ENCODE measurements around the gene ADGRV1.
"Not testable (repeated sequence)": the region's sequence is repeated elsewhere in the genome, so short reads cannot be mapped to it uniquely, and the experiment has no call there.

The ADGRV1 gene

GRCh38 chr5:90959262-90959661 lies 400.7 kb downstream of the ADGRV1 start:
- Histone ChIP-seq H3K9me3 (ENCODE audit: control insufficient read depth in 2 of 2, low read length in 2 of 2) (no peaks in the 10 kb centered on the region), H3K4me1 (ENCODE audit: control insufficient read depth in 2 of 2, insufficient read depth in 2 of 2, low read length in 2 of 2) (no peaks in the 10 kb centered on the region), H3K27me3 (ENCODE audit: control insufficient read depth in 2 of 2, insufficient read depth in 2 of 2, low read length in 2 of 2) (no peaks in the 10 kb centered on the region), H3K36me3 (ENCODE audit: control insufficient read depth in 2 of 2, insufficient read depth in 2 of 2, low read length in 2 of 2) (no peaks in the 10 kb centered on the region), H3K27ac (ENCODE audit: low read depth in 2 of 2, low read length in 2 of 2) (no peak overlapping the region), H3K9ac (ENCODE audit: low read depth in 1 of 2, low read length in 2 of 2) (no peak overlapping the region), H3K4me3 (ENCODE audit: low read length in 2 of 2) (no peak overlapping the region)

- Histone ChIP-seq H3K9me3 (ENCODE audit: control insufficient read depth in 2 of 2, low read length in 2 of 2) (no peaks in the 10 kb centered on the region), H3K4me1 (ENCODE audit: control insufficient read depth in 2 of 2, insufficient read depth in 2 of 2, low read length in 2 of 2) (no peaks in the 10 kb centered on the region), H3K4me3 (ENCODE audit: low read length in 2 of 2) (no peak overlapping the region), H3K36me3 (ENCODE audit: control insufficient read depth in 2 of 2, insufficient read depth in 2 of 2, low read length in 2 of 2) (no peaks in the 10 kb centered on the region), H3K9ac (ENCODE audit: low read depth in 1 of 2, low read length in 2 of 2) (no peak overlapping the region), H3K27ac (ENCODE audit: low read depth in 2 of 2, low read length in 2 of 2) (no peak overlapping the region), H3K27me3 (ENCODE audit: control insufficient read depth in 2 of 2, insufficient read depth in 2 of 2, low read length in 2 of 2) (no peaks in the 10 kb centered on the region)
These were observed 403.9 kb downstream of the ADGRV1 start for GRCh38 chr5:90962481-90962880.

GRCh38 chr5:90965110-90965685 lies 406.6 kb downstream of the ADGRV1 start:
- H3K9me3 ChIP-seq (ENCODE audit: control insufficient read depth in 2 of 2, low read length in 2 of 2), result no peaks in the 10 kb centered on the region
- no peaks in the 10 kb centered on the region for H3K4me1 ChIP-seq (ENCODE audit: control insufficient read depth in 2 of 2, insufficient read depth in 2 of 2, low read length in 2 of 2)
- H3K9ac ChIP-seq (ENCODE audit: low read depth in 1 of 2, low read length in 2 of 2), result no peak overlapping the region
- H3K27me3 ChIP-seq (ENCODE audit: control insufficient read depth in 2 of 2, insufficient read depth in 2 of 2, low read length in 2 of 2), result no peaks in the 10 kb centered on the region
- no peak overlapping the region for H3K4me3 ChIP-seq (ENCODE audit: low read length in 2 of 2)
- H3K36me3 ChIP-seq (ENCODE audit: control insufficient read depth in 2 of 2, insufficient read depth in 2 of 2, low read length in 2 of 2), result no peaks in the 10 kb centered on the region
- no peak overlapping the region for H3K27ac ChIP-seq (ENCODE audit: low read depth in 2 of 2, low read length in 2 of 2)

GRCh38 chr5:90967443-90967842 lies 408.8 kb downstream of the ADGRV1 start:
- no peaks in the 10 kb centered on the region for H3K4me1 ChIP-seq (ENCODE audit: control insufficient read depth in 2 of 2, insufficient read depth in 2 of 2, low read length in 2 of 2)
- no peak overlapping the region for H3K9ac ChIP-seq (ENCODE audit: low read depth in 1 of 2, low read length in 2 of 2)
- no peaks in the 10 kb centered on the region for H3K27me3 ChIP-seq (ENCODE audit: control insufficient read depth in 2 of 2, insufficient read depth in 2 of 2, low read length in 2 of 2)
- no peaks in the 10 kb centered on the region for H3K36me3 ChIP-seq (ENCODE audit: control insufficient read depth in 2 of 2, insufficient read depth in 2 of 2, low read length in 2 of 2)
- H3K27ac ChIP-seq (ENCODE audit: low read depth in 2 of 2, low read length in 2 of 2), result no peak overlapping the region
- H3K9me3 ChIP-seq (ENCODE audit: control insufficient read depth in 2 of 2, low read length in 2 of 2), result no peaks in the 10 kb centered on the region
- no peak overlapping the region for H3K4me3 ChIP-seq (ENCODE audit: low read length in 2 of 2)

GRCh38 chr5:90967851-90968250 lies 409.3 kb downstream of the ADGRV1 start:
- H3K9me3 ChIP-seq (ENCODE audit: control insufficient read depth in 2 of 2, low read length in 2 of 2), result no peaks in the 10 kb centered on the region
- H3K9ac ChIP-seq (ENCODE audit: low read depth in 1 of 2, low read length in 2 of 2), result no peak overlapping the region
- no peaks in the 10 kb centered on the region for H3K27me3 ChIP-seq (ENCODE audit: control insufficient read depth in 2 of 2, insufficient read depth in 2 of 2, low read length in 2 of 2)
- no peaks in the 10 kb centered on the region for H3K4me1 ChIP-seq (ENCODE audit: control insufficient read depth in 2 of 2, insufficient read depth in 2 of 2, low read length in 2 of 2)
- no peaks in the 10 kb centered on the region for H3K36me3 ChIP-seq (ENCODE audit: control insufficient read depth in 2 of 2, insufficient read depth in 2 of 2, low read length in 2 of 2)
- no peak overlapping the region for H3K27ac ChIP-seq (ENCODE audit: low read depth in 2 of 2, low read length in 2 of 2)
- H3K4me3 ChIP-seq (ENCODE audit: low read length in 2 of 2), result no peak overlapping the region

GRCh38 chr5:90968319-90968718 lies 409.7 kb downstream of the ADGRV1 start:
- Histone ChIP-seq H3K27me3 (ENCODE audit: control insufficient read depth in 2 of 2, insufficient read depth in 2 of 2, low read length in 2 of 2) (no peaks in the 10 kb centered on the region), H3K9ac (ENCODE audit: low read depth in 1 of 2, low read length in 2 of 2) (no peak overlapping the region), H3K4me3 (ENCODE audit: low read length in 2 of 2) (no peak overlapping the region), H3K9me3 (ENCODE audit: control insufficient read depth in 2 of 2, low read length in 2 of 2) (no peaks in the 10 kb centered on the region), H3K27ac (ENCODE audit: low read depth in 2 of 2, low read length in 2 of 2) (no peak overlapping the region), H3K4me1 (ENCODE audit: control insufficient read depth in 2 of 2, insufficient read depth in 2 of 2, low read length in 2 of 2) (no peaks in the 10 kb centered on the region), H3K36me3 (ENCODE audit: control insufficient read depth in 2 of 2, insufficient read depth in 2 of 2, low read length in 2 of 2) (no peaks in the 10 kb centered on the region)

- not testable (repeated sequence) for H3K4me1 ChIP-seq (ENCODE audit: control insufficient read depth in 2 of 2, insufficient read depth in 2 of 2, low read length in 2 of 2); H3K9ac ChIP-seq (ENCODE audit: low read depth in 1 of 2, low read length in 2 of 2); H3K27ac ChIP-seq (ENCODE audit: low read depth in 2 of 2, low read length in 2 of 2); H3K36me3 ChIP-seq (ENCODE audit: control insufficient read depth in 2 of 2, insufficient read depth in 2 of 2, low read length in 2 of 2); H3K27me3 ChIP-seq (ENCODE audit: control insufficient read depth in 2 of 2, insufficient read depth in 2 of 2, low read length in 2 of 2); H3K4me3 ChIP-seq (ENCODE audit: low read length in 2 of 2); H3K9me3 ChIP-seq (ENCODE audit: control insufficient read depth in 2 of 2, low read length in 2 of 2)
These were observed 411.3 kb downstream of the ADGRV1 start for GRCh38 chr5:90969945-90970344.

GRCh38 chr5:90981177-90981576 lies 422.6 kb downstream of the ADGRV1 start:
- Histone ChIP-seq H3K4me3 (ENCODE audit: low read length in 2 of 2) (no peak overlapping the region), H3K9me3 (ENCODE audit: control insufficient read depth in 2 of 2, low read length in 2 of 2) (no peaks in the 10 kb centered on the region), H3K9ac (ENCODE audit: low read depth in 1 of 2, low read length in 2 of 2) (no peak overlapping the region), H3K4me1 (ENCODE audit: control insufficient read depth in 2 of 2, insufficient read depth in 2 of 2, low read length in 2 of 2) (no peaks in the 10 kb centered on the region), H3K36me3 (ENCODE audit: control insufficient read depth in 2 of 2, insufficient read depth in 2 of 2, low read length in 2 of 2) (no peaks in the 10 kb centered on the region), H3K27me3 (ENCODE audit: control insufficient read depth in 2 of 2, insufficient read depth in 2 of 2, low read length in 2 of 2) (no peaks in the 10 kb centered on the region), H3K27ac (ENCODE audit: low read depth in 2 of 2, low read length in 2 of 2) (no peak overlapping the region)

- no peaks in the 10 kb centered on the region for H3K9me3 ChIP-seq (ENCODE audit: control insufficient read depth in 2 of 2, low read length in 2 of 2)
- no peaks in the 10 kb centered on the region for H3K4me1 ChIP-seq (ENCODE audit: control insufficient read depth in 2 of 2, insufficient read depth in 2 of 2, low read length in 2 of 2)
- H3K27ac ChIP-seq (ENCODE audit: low read depth in 2 of 2, low read length in 2 of 2), result no peak overlapping the region
- no peaks in the 10 kb centered on the region for H3K27me3 ChIP-seq (ENCODE audit: control insufficient read depth in 2 of 2, insufficient read depth in 2 of 2, low read length in 2 of 2)
- H3K36me3 ChIP-seq (ENCODE audit: control insufficient read depth in 2 of 2, insufficient read depth in 2 of 2, low read length in 2 of 2), result no peaks in the 10 kb centered on the region
- H3K4me3 ChIP-seq (ENCODE audit: low read length in 2 of 2), result no peak overlapping the region
- no peak overlapping the region for H3K9ac ChIP-seq (ENCODE audit: low read depth in 1 of 2, low read length in 2 of 2)
These were observed 423.2 kb downstream of the ADGRV1 start for GRCh38 chr5:90981821-90982220.

- Histone ChIP-seq H3K27me3 (ENCODE audit: control insufficient read depth in 2 of 2, insufficient read depth in 2 of 2, low read length in 2 of 2) (no peaks in the 10 kb centered on the region), H3K4me1 (ENCODE audit: control insufficient read depth in 2 of 2, insufficient read depth in 2 of 2, low read length in 2 of 2) (no peaks in the 10 kb centered on the region), H3K4me3 (ENCODE audit: low read length in 2 of 2) (no peak overlapping the region), H3K27ac (ENCODE audit: low read depth in 2 of 2, low read length in 2 of 2) (no peak overlapping the region), H3K36me3 (ENCODE audit: control insufficient read depth in 2 of 2, insufficient read depth in 2 of 2, low read length in 2 of 2) (no peaks in the 10 kb centered on the region), H3K9me3 (ENCODE audit: control insufficient read depth in 2 of 2, low read length in 2 of 2) (no peaks in the 10 kb centered on the region), H3K9ac (ENCODE audit: low read depth in 1 of 2, low read length in 2 of 2) (no peak overlapping the region)
These were observed 424.0 kb downstream of the ADGRV1 start for GRCh38 chr5:90982576-90982975.

- Histone ChIP-seq H3K27ac (ENCODE audit: low read depth in 2 of 2, low read length in 2 of 2) (no peak overlapping the region), H3K4me1 (ENCODE audit: control insufficient read depth in 2 of 2, insufficient read depth in 2 of 2, low read length in 2 of 2) (no peaks in the 10 kb centered on the region), H3K36me3 (ENCODE audit: control insufficient read depth in 2 of 2, insufficient read depth in 2 of 2, low read length in 2 of 2) (no peaks in the 10 kb centered on the region), H3K9me3 (ENCODE audit: control insufficient read depth in 2 of 2, low read length in 2 of 2) (no peaks in the 10 kb centered on the region), H3K4me3 (ENCODE audit: low read length in 2 of 2) (no peak overlapping the region), H3K27me3 (ENCODE audit: control insufficient read depth in 2 of 2, insufficient read depth in 2 of 2, low read length in 2 of 2) (no peaks in the 10 kb centered on the region), H3K9ac (ENCODE audit: low read depth in 1 of 2, low read length in 2 of 2) (no peak overlapping the region)
These were observed 424.6 kb downstream of the ADGRV1 start for GRCh38 chr5:90983148-90983547.
